NCI-H748 treated with DMSO at 0.1 percent for 48 hours (cell line): Measurements from ENCODE around the gene ALDH1A1.
"Not testable (repeated sequence)": the region's sequence is repeated elsewhere in the genome, so short reads cannot be mapped to it uniquely, and the experiment has no call there.

Experiments
- DNase-seq: peaks from one replicate; lab custom pipeline; 2025; lab: John Stamatoyannopoulos, UW

The ALDH1A1 gene

DNA sequence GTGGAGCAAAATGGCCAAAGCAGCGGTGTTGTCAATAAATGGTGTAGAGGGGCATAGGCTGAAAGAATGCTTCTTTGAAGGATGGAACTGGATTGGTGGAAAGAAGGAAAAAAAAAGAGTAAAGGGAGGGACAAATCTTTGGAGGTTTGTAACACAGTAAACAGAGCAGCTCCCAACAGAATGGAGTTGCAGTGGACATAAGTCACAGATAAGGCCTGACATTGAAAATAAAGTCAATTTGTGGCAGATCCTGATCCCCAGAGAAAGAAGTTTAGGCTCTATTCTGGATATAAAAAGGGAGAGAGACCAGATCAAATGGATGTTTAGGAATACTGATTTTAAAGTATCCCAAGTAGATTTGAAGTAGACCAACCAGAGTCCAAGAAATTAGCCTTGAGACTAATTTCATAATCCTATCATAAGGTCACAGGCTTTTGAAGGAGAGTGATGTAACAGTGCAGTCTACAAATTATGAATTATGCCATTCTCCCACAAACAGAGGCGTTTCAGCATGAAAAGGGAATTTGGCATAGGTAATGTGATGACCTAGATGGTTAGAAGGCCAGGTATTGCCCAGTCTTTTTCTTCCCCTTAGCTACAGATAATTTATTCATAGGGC is 8.9 kb downstream of the ALDH1A1 start:
- DNase-seq = no peak

DNA sequence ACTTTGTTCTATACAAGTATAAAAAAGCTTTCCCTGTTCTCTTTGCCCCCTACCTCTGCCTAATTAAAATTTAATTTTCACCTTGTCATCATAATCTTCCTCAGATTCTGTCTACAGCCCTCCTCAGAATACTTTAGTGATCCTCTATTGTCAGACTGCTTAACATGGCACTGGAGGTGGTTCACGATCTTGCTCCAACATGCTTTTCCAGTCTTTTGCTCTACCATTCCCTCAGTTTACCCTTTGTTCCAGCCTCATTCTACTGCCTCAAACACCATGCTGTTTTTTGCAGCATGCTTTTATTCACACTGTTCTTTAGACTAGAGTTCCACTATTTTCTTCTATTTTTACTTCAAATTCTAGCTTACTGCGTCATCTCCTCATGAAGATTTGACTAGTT is 10.4 kb downstream of the ALDH1A1 start:
- DNase-seq = no peak

DNA sequence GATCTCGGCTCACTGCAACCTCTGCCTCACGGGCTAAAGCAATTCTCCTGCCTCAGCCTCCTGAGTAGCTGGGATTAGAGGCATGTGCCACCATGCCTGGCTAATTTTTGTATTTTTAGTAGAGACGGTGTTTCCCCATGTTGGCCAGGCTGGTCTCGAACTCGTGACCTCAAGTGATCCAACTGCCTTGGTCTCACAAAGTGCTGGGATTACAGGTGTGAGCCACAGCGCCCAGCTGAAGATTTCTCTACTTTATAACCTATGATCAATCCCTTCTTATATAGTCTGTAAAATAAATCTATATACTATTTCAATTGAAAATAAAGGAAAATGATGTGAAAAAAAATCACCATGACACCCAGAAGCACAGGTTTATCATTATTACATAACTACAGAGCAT is 13.3 kb downstream of the ALDH1A1 start:
- DNase-seq = not testable (repeated sequence)

DNA sequence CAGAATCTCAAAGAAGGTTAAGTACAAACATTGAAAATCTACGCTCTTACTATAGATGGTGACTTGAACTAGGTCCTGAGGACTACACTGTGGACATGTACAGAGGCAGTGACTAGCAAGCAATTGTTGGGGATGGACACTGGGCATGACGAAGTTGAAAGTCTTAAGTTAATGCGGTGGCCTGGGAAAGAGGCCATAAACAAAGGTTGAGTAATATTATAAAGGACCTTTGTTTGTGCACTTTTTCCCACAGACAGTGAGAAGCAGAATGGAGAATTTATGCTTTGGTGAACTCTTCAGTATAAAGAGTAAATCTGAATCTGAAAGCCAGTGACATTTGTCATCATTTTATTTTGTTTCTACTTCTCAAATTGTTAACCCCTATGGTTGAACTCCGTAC is 15.3 kb downstream of the ALDH1A1 start:
- no peak for DNase-seq

DNA sequence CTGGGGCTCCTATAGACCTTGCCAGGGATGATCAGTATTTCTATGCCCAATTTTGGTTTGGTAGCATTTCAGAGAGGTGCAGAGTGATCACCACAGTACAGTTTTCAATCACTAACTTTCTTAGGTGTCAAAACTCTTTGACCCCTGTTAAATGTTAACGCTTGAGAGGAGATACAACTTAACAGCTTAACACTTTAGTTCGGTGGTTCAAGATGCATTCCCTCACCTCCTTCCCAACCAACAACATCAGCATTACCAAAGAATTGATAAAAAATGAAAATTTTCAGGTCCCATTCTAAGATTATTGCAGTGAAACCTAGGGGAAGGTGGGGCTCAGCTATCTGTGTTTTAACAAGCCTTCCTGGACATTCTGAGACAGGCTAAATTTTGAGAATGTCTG is 16.2 kb downstream of the ALDH1A1 start:
- no peak for DNase-seq

DNA sequence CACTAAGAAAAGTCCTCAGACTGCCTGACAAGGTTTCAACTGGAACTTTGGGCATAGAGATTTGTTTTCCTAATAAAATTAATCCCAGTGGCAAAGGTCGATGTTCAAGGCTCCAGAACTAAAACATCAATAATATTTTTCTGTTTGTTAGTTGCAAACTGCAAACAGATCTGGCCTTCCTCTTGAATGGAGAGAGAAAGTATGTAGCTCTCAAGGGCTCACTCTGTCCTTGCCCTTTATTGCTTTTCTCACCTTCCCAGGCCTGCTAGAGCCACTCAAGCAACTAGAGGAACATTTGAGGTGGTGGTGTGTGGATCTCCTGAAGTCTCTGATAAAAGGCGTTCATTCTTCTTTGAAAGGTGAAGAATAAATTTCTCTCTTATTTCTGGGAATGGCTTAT is 16.6 kb downstream of the ALDH1A1 start:
- DNase-seq = no peak

DNA sequence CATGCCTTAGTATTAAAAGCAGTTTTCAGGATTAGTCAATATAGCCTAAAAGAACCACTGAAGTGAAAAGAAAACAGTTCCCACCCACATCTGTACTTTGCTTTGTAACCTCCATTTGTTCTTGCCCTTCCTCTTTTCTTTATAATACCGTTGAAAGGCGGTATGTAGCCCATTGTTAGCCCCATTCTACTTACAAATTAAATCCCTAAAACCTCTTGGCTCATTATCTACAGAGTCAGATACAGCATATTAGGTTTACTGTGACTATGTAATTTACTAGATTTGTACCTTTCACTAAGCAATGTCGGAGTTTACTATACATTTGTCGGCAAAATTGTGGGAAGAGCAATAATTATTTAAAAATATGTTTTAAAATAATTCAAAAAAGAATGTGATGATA is 17.3 kb downstream of the ALDH1A1 start:
- peak; percentile 43 for DNase-seq

DNA sequence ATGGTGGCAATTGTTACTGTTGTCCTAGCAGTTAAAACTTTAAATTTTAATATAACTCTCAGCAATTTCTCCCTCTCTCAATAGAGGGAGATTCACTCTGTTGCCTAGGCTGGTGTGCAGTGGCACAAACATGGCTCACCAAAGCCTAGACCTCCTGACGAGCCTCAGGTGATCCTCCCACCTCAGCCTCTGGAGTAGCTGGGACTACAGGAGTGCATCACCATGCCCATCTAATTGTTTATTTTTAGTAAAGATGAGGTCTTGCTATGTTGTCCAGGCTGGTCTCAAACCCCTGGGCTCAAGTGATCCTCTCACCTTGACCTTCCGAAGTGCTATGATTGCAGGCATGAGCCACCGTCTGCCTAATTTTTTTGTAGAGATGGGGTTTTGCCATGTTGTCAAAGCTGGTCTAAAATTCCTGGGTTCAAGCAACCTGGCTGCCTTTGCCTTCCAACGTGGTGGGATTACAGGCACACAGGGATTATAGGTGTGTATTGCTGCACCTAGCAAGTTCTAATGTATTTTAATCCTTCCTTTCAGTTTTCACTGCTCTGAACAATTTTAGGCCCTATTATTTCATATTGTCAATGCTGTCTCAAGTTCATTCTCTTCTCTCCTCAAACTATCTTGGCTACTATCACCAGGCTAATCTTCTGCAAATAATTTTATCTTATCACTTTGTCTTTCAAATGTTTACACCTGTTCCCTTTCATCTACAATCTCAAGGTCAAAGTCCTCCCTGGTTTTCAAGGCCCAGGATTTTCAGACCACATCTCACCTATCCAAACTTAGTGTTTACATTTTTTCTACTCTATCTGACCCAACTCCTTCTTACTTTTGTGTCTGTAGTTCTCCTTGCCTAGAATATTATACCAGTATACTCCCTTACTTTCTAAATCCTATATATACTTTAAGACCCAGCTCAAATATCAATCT is 18.9 kb downstream of the ALDH1A1 start:
- DNase-seq = no peak

DNA sequence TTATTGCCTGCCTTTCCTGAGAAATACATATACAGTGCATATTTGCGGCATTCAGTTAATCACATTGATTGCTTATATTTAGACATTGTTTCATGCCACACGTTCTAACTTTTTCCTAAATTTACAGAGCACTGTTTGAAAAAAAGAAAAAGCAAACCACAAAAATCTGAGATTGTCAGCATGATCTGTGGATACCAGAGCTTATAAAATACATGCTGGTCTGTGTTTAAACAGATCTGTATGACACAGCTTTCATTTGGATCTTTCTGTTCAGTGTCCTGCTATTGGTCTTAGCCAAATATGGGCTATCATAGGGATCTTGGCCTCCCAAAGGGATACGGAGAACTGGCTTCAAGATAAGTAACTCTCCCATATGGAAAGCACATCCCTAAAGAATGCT is 20.2 kb downstream of the ALDH1A1 start:
- DNase-seq = no peak

DNA sequence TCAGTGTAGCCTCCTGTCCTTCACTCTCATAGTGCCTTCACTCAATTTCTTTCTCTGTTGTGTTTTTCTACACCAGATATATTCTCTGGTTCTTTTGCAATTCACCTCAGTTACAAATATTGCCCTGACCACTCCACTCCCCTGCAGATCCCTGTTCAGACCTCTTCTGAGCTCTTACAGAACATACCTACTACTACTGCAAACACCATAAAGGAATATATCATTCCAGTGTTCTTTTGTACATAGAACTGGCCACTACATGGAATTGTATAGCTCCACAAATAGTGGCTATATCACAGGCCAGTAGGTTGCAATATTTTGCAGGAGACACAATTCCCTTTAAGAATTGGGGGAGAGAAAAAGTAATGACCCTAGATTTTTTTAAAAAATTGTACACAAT is 21.0 kb downstream of the ALDH1A1 start:
- no peak for DNase-seq

DNA sequence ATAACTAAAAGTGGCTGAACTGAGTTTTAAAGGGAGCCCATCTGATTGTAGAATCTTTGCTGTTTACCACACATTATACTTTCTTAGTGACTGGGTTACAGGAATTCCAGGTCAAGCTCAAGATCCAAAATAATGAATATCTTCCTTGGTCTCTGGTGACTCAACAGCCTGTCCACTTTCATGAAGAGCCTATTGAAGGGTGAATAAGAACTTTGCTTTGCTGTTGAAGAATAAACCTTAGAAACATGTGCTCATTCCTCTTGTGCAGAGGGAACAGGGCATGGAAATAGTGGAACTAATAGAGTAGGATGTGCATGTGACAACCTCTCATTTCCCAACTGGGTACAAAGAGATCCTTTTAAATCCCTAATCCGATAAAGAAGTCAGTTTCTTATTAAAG is 21.4 kb downstream of the ALDH1A1 start:
- DNase-seq = no peak

DNA sequence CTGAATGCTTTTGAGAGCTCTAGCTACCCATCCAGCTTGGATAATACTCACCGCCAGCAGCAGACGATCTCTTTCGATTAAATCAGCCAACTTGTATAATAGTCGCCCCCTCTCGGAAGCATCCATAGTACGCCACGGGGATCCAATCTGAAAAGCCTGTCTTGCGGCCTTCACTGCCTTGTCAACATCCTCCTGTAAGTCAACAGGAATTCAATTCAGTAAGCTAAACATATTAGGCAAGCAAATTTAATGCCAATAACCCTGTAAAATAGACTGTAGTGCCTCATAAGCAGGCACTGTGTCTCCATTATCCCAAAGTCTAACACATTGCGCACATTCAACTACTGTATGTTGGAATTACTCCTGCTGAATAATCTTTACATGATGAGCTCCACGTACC is 22.0 kb downstream of the ALDH1A1 start:
- no peak for DNase-seq

DNA sequence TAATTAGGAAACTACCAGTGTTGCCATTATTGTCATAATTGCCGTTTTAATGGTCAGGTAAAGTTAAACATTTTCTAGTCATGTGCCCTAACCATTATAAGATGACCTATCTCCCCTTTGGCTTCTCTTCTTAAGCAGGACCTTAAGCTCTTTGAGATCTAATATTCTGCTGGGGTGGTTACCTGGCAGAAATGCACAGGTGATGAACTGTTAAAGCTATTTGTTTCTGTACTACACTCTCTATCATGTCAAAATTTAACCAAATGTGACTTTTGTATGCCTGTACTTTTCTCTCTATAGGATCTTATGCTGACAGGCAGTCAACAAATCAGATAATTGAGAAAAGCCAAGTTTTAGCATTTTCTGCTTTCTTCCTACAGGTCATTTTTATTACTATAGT is 23.3 kb downstream of the ALDH1A1 start:
- no peak for DNase-seq

DNA sequence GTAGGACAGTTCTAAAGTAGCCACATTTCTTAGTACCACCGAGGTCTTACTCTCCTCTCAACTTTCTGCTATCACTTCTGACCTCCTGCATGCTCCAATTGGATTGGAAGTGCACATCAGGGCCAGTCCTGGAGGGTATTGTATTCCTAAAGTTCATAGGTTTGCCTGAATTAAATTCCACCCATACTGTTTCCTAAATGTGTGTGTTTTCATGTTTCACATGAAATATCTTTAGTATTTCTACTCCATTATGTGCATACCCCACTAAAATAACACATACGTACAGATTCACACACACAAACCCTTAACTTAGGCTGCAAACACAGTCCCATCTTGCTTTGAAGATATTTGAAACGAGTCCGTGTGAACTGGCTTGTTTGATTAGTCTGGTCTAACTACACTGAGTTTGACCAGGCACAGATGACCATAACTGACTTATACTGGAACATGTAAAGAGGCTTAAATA is 24.8 kb downstream of the ALDH1A1 start:
- no peak for DNase-seq

DNA sequence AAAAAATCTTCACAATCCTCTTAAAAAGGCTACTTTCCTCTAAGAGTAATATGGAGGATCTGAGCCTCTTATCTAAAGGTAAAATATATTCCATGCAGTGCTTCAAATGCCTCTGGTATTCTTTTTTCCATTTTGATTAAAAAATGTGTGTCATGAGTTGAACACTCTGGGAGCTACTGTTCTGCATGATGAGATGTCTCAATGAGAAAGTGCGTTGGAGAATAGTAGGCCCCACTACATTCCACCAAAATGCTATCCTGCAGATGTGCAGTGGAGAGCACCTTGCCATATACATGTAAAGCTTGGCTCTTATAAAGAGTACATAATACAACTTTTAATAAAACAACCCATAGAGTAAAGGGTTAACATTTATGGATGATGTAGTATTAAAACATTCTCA is 26.3 kb downstream of the ALDH1A1 start:
- DNase-seq = no peak

DNA sequence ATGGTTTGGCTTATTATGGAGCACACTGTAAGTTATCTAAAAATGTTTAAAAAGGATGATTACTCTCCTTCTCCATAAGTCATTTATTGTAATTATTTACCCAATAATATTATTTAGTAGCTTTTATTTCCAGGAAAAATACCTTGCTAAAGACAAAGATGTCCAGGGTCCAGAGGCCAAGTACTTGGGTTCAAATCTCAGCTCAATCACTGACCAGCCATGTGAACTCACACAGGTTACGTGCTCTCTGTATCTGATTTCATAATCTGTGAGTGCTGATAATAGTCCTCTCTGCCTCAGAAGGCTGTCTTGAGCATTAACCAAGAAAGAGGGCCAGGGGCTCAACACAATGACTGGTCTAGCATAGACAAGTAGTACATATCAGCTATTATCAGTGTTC is 27.0 kb downstream of the ALDH1A1 start:
- DNase-seq = no peak

DNA sequence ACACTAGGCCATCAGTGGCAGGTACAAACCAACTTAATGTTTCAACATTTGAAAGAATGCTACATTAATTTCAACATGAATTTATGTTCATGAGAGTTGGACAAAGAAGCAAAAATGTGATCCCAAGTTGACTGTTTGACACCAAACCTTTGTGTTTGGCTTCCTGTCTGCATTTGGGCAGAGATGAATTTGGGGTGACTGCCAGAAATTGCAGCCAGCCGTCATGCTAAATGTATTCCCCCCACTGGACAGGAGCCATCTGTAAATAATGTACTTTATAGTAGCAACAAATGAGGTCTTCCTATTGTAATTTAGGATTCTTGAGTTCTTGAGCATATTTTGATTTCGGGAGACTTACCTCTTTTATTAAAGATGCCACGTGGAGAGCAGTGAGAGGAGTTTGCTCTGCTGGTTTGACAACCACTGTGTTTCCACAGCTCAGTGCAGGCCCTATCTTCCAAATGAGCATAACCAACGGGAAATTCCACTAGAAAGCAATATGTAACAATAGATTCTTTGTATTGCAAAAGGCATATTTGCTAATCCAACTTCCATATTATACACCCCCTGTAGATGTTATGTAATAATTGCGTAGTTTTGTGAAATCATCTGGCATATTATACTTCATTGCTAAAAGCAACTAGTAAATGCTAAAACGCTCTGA is 27.6 kb downstream of the ALDH1A1 start:
- no peak for DNase-seq

DNA sequence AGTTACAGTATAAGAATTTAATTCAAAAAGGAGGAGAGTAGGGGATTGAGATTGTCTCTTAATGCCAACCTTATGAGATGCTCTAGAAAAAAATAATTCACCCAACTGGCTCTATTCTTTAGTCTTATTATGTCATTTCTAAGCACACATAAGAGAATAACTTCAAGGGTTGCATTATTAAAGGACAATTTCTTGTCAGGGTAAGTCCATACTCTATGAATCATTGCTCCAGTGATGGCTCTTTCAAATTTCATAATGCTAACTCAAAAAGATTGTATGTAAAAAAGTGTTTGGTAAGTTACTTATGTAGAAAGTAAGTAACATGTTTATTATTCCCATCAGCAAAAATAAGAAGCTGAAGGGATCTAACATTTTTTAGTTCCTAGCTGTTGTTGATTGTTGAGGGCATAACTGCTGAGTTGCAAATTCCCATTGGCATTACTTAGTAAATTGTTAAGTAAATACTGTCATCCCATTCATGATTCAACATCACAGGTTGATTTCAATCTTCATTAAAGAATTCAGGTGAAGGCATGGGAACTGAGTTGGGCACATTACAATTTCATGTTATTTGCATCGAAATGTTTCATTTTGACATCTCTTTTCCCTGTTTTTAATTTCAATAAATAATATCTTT is 28.6 kb downstream of the ALDH1A1 start:
- DNase-seq = no peak

DNA sequence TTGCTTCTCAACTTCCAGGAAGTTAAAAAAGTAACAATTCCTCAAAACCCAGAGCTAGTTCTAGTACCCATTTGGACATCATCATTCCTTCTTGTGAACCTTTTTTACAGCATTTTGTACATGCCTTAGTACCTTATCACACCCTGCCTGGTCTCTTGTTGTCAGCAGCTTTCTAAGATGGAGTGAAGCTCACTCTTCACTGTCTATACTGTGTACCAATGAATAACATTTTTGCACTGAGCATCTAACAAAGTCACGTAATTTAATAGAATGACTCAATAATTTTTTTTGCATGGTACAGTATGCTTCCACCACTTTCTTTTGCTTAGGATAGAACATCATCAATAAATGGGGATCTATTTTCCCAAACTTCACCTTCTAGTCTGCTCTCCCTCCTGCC is 29.8 kb downstream of the ALDH1A1 start:
- no peak for DNase-seq

DNA sequence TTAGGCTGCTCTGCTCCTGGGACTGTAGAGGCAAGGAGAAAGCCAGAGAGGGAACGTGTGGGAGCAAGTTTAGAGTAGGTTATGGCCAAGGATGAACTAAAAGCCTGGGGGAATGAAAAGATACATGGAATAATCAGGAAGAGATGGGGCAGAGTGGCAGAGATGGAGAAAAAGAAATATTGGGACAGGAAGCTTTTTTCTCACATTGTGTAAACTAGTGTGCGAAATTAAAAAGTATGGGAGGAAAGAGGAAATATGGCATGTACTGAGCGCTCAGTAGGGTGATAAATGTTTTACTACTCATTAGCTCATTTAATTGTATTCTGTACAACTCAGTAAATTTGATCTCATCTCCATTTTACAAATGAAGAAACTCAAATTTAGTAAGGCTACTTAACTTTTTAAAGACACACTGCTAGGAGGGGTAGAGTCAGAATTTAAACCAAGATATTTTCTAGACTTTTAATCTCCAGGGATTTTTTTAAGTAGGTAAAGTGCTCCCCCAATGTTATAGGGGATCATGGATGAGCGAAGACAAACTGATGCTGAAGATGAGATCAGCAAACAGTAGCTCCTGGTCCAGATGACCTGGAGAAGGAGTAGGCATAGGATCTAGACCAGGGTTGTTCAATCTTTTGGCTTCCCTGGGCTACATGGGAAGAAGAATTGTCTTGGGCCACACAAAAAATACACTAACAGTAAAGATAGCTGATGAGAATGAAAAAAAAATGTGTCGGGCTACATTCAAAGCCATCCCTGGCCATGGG is 30.8 kb downstream of the ALDH1A1 start:
- DNase-seq = no peak

DNA sequence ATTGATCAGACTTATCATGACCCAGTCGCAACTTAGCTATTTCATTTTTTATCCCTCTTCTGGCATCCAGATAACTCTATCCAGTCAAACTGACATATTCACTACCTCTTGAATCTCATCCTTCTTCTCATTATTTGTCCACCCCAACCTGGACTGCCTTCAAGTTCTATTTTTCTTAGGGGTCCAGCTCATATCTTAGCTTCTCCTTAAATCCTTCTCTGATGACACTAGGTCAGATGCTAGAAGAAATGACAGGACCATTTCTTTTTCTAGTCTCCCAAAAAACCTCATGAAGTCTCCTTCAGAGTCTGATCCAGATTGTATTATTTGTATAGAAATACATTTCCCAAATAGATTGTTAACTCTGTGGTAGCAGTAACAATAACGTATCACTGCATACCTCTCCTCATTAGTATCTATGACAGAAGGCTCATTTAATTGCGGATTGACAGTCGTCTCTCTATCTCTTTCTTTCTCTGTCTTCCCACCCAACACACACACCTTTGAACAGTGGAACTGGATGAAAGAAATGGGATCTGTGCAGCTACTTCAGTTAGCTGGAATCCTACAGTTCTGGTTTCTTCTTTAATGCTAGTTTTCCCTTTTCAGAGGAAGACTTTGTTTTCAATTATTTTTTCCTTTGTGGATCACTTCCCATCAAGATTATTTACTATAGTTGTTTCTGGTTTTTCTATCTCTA is 33.5 kb downstream of the ALDH1A1 start:
- no peak for DNase-seq
